SK-N-SH treated with all-trans-retinoic acid at 6 μM for 48 hours (cell line): ENCODE measurements around the gene AKAP8L.

ENCODE experiments used
- ATAC-seq: fragments of 200-7000 bp; cut with Tn5 transposase; 3 replicates; pipeline ENCODE4 v1.9.1; 2020; ENCODE audit warnings: mild to moderate bottlenecking, moderate library complexity
- ARNTL ChIP-seq: fragments of 450-650 bp; formaldehyde crosslinking; IDR thresholded peaks from 2 replicates; pipeline ENCODE4 v1.5.0; 2020; ENCODE audit warnings: low read depth, mild to moderate bottlenecking, moderate library complexity, borderline replicate concordance
- BACH2 ChIP-seq: fragments of 250-450 bp; sonication (Bioruptor Pico); IDR thresholded peaks from 2 replicates; pipeline ENCODE4 v1.9.0; 2021; ENCODE audit warnings: mild to moderate bottlenecking, borderline replicate concordance
- CREB5 ChIP-seq: fragments of 250-450 bp; sonication (Bioruptor Pico); IDR thresholded peaks from 2 replicates; pipeline ENCODE4 v1.5.1; 2020; ENCODE audit warnings: low read depth, mild to moderate bottlenecking, moderate library complexity
- CSDC2 ChIP-seq: fragments of 250-450 bp; sonication (Bioruptor Pico); IDR thresholded peaks from 2 replicates; pipeline ENCODE4 v1.5.0; 2020; ENCODE audit warnings: mild to moderate bottlenecking, moderate library complexity
- CSRNP3 ChIP-seq: fragments of 250-450 bp; sonication (Bioruptor Pico); IDR thresholded peaks from 2 replicates; pipeline ENCODE4 v1.5.1; 2021; ENCODE audit warnings: mild to moderate bottlenecking, moderate library complexity
- ESRRG ChIP-seq: fragments of 250-450 bp; sonication (Bioruptor Pico); IDR thresholded peaks from 2 replicates; pipeline ENCODE4 v1.6.1; 2021; ENCODE audit warnings: mild to moderate bottlenecking
- GLIS3 ChIP-seq: fragments of 250-450 bp; sonication (Bioruptor Pico); IDR thresholded peaks from 2 replicates; pipeline ENCODE4 v1.5.0; 2020; ENCODE audit warnings: mild to moderate bottlenecking, moderate library complexity
- ISL1 ChIP-seq: fragments of 250-450 bp; sonication (Bioruptor Pico); IDR thresholded peaks from 2 replicates; pipeline ENCODE4 v2.1.2; 2022; ENCODE audit warnings: mild to moderate bottlenecking, moderate library complexity
- OSR1 ChIP-seq: fragments of 250-450 bp; sonication (Bioruptor Pico); IDR thresholded peaks from 2 replicates; pipeline ENCODE4 v1.8.0; 2022; ENCODE audit warnings: moderate library complexity, mild to moderate bottlenecking, inconsistent platforms
- PATZ1 ChIP-seq: fragments of 250-450 bp; sonication (Bioruptor Pico); IDR thresholded peaks from 2 replicates; pipeline ENCODE4 v1.8.0; 2020; ENCODE audit warnings: mild to moderate bottlenecking, moderate library complexity, borderline replicate concordance
- POU6F1 ChIP-seq: fragments of 250-450 bp; sonication (Bioruptor Pico); IDR thresholded peaks from 2 replicates; pipeline ENCODE4 v1.8.0; 2021; ENCODE audit warnings: low read depth, mild to moderate bottlenecking, moderate library complexity, borderline replicate concordance
- PPARA ChIP-seq: fragments of 250-450 bp; sonication (Bioruptor Pico); IDR thresholded peaks from 2 replicates; pipeline ENCODE4 v1.5.0; 2020; ENCODE audit warnings: mild to moderate bottlenecking, borderline replicate concordance
- RARB ChIP-seq: fragments of 250-450 bp; sonication (Bioruptor Pico); IDR thresholded peaks from 2 replicates; pipeline ENCODE4 v1.8.0; 2021; ENCODE audit warnings: mild to moderate bottlenecking, moderate library complexity
- SNAI2 ChIP-seq: fragments of 250-450 bp; sonication (Bioruptor Pico); IDR thresholded peaks from 2 replicates; pipeline ENCODE4 v1.5.0; 2020; ENCODE audit warnings: mild to moderate bottlenecking, moderate library complexity
- TCF4 ChIP-seq: fragments of 250-450 bp; sonication (Bioruptor Pico); IDR thresholded peaks from 2 replicates; pipeline ENCODE4 v1.8.0; 2021; ENCODE audit warnings: mild to moderate bottlenecking, moderate library complexity, borderline replicate concordance
- TOX ChIP-seq: fragments of 250-450 bp; sonication (Bioruptor Pico); IDR thresholded peaks from 2 replicates; pipeline ENCODE4 v1.8.0; 2021; ENCODE audit warnings: mild to moderate bottlenecking, moderate library complexity, borderline replicate concordance
- TSHZ2 ChIP-seq: fragments of 250-450 bp; sonication (Bioruptor Pico); IDR thresholded peaks from 2 replicates; pipeline ENCODE4 v1.5.0; 2020; ENCODE audit warnings: mild to moderate bottlenecking, moderate library complexity
- ZC3H10 ChIP-seq: fragments of 250-450 bp; sonication (Bioruptor Pico); IDR thresholded peaks from 2 replicates; pipeline ENCODE4 v1.5.1; 2021; ENCODE audit warnings: mild to moderate bottlenecking, moderate library complexity
- ZFP3 ChIP-seq: fragments of 250-450 bp; sonication (Bioruptor Pico); IDR thresholded peaks from 2 replicates; pipeline ENCODE4 v1.5.0; 2020; ENCODE audit warnings: mild to moderate bottlenecking, moderate library complexity
- ZNF565 ChIP-seq: fragments of 450-650 bp; formaldehyde crosslinking; conservative IDR thresholded peaks from 2 replicates; pipeline ENCODE4 v1.5.0; 2020; ENCODE audit warnings: low read depth, mild to moderate bottlenecking, moderate library complexity
- ZNF70 ChIP-seq: fragments of 450-650 bp; formaldehyde crosslinking; IDR thresholded peaks from 2 replicates; pipeline ENCODE4 v1.5.0; 2020; ENCODE audit warnings: mild to moderate bottlenecking, moderate library complexity
- ZNF8 ChIP-seq: fragments of 450-650 bp; formaldehyde crosslinking; IDR thresholded peaks from 2 replicates; pipeline ENCODE4 v1.5.0; 2020; ENCODE audit warnings: mild to moderate bottlenecking, moderate library complexity

The AKAP8L gene

GRCh38 chr19:15443325-15443724 lies 24.5 kb upstream of the AKAP8L start (continued):
- TF ChIP-seq ARNTL (CRISPR knock-in tag) (no peak), BACH2 (CRISPR knock-in tag) (no peak), SNAI2 (CRISPR knock-in tag) (no peak), TCF4 (no peak), CSRNP3 (CRISPR knock-in tag) (no peak), ZC3H10 (no peak), TOX (no peak)

- ATAC-seq = no peak
- TF ChIP-seq TCF4 (no peak), ZC3H10 (no peak), PPARA (CRISPR knock-in tag) (no peak), BACH2 (CRISPR knock-in tag) (no peak), ZNF565 (CRISPR knock-in tag) (no peak), OSR1 (CRISPR knock-in tag) (no peak), ZNF70 (no peak), CSRNP3 (CRISPR knock-in tag) (no peak), TOX (no peak), ESRRG (CRISPR knock-in tag) (no peak), PATZ1 (CRISPR knock-in tag) (no peak), CREB5 (no peak), GLIS3 (CRISPR knock-in tag) (no peak), ARNTL (CRISPR knock-in tag) (no peak), POU6F1 (CRISPR knock-in tag) (no peak), CSDC2 (CRISPR knock-in tag) (no peak), TSHZ2 (CRISPR knock-in tag) (no peak)
- TF ChIP-seq, all 23 proteins: peak for 0
Measured at GRCh38 chr19:15442142-15442920, 23.5 kb upstream of the AKAP8L start.

- no peak for ATAC-seq
- TF ChIP-seq SNAI2 (CRISPR knock-in tag) (no peak), TSHZ2 (CRISPR knock-in tag) (no peak), PATZ1 (CRISPR knock-in tag) (no peak), ZNF8 (no peak), ZNF70 (no peak), OSR1 (CRISPR knock-in tag) (no peak), ZFP3 (CRISPR knock-in tag) (no peak), ISL1 (CRISPR knock-in tag) (no peak), RARB (CRISPR knock-in tag) (no peak), TOX (no peak)
Measured at GRCh38 chr19:15441317-15441716, 22.5 kb upstream of the AKAP8L start.
